HG03135 (cell line): Measurements from ENCODE around the gene FBH1.
"Not testable (repeated sequence)": the region's sequence is repeated elsewhere in the genome, so short reads cannot be mapped to it uniquely, and the experiment has no call there.

Source experiments
- ATAC-seq: cut with Tn5 transposase; IDR thresholded peaks from one replicate; pipeline ENCODE4 v1.9.1; 2021; ENCODE audit warnings: mild to moderate bottlenecking, moderate library complexity; ENCODE audit not compliant: unreplicated experiment

FBH1 gene

DNA sequence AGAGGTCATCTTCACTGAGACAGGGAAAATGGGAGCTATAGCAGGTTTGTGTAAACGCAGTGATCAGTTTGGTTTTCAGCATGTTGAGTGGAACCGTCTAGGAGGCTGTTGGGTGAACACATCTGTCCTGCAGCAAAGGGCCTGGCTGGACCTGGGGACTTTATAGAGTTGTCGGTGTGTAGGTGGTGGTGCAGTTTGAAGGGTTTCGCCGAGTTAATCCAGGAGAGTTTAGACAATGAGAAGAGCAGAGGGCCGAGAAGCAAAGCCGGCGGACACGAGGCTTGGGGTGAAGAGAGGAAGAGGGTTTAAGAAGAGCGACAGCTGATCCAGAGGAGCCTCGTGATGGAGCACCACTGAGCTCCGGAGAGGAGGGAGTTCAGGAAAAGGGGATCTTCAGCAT lies 48.2 kb downstream of the FBH1 start:
- no peak for ATAC-seq

DNA sequence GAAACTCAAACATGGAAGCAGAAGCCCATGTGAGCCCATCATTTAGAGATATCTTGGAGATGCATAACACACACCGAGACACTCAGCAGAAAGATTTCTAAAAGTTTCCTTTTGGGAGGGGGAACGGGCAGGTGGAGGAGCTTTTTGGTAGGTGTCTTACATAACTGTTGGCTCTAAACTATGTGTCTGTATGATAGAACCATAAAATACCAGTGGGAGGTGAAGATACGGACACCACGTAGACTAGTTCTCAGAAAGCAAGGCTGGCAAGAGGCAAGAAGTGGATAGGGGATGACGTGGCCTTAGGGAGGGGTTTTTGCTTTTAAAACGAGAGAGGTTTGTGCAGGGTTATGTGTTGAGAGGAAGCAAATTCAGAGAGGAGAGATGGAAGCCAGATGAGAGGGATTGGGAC lies 50.8 kb downstream of the FBH1 start:
- no peak for ATAC-seq

DNA sequence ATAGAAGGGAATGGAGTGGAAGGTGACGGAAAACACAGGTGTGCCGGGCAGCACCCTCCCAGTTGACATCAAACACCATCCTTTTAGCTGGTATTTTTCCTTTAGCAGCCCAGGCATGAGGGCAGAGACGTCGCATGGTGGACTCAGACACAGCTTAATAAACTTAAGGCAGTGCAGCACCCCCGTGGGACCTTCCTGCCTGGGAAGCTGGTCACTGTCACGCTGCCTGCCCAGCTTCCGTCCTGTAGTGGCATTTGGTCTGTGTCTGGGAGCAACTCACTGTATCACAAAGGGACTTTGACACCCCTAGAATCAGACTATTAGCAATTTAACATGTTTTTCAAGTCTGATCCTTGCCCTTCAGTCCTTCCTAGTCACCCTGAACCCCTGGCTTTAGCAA lies 51.5 kb downstream of the FBH1 start:
- ATAC-seq = no peak

DNA sequence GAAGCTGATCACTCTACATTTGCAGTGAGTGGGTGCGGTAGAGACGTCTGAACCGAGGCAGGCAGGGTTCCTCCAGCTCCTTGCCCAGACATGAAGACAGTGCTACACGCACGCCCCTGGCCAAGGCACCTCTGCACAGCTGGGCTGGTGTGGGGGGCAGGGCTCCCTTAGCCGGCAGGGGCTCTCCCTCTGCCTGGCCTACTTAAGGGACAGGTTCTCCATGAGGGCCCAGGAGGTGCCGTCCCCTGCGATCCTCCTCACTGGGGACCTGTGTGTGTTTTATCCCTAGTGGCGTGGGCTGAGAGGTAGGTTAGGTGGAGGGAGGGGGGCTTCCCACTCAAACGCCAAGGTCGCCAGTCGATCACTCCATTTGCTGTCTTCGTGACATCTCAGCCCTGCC lies 52.0 kb downstream of the FBH1 start:
- no peak for ATAC-seq

DNA sequence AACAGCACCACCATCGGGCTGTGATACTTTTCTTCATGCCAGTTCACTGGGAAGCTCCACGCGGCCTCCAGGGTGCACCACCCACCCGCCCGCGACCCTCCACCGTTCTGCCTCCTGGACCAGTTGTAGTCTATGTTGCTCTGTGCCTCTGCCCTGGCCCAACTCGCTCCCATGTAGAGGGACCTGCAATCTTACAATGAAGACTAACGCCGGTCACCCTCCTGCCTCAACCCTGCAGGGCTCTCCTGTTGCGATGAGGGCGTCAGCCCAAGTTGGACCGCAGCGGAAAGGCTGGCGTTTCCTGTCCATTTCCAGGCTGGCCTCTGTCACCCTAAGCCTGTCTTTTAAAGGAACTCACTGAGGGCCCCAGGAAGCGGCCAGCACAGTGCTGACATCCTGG lies 52.4 kb downstream of the FBH1 start:
- ATAC-seq = no peak

DNA sequence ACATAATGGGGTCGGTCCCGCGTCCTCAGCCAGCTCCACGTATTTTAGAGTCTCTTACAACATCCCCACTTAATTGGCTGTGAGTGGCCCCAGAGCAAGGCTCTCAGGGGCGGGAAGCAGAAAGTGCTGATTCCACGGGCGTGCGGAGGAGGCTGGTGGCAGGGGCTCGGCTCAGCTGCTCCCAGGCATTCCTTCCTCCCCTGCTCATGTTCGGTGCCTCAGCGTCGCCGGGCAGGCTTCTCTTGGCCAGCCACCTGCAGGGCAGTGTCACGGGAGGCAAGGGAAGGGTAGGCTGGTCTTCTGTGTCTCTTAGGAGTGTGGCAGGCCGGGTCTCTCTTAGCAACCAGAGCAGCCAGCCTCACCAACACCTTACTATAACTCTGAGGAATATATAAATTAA lies 53.5 kb downstream of the FBH1 start:
- ATAC-seq = no peak

DNA sequence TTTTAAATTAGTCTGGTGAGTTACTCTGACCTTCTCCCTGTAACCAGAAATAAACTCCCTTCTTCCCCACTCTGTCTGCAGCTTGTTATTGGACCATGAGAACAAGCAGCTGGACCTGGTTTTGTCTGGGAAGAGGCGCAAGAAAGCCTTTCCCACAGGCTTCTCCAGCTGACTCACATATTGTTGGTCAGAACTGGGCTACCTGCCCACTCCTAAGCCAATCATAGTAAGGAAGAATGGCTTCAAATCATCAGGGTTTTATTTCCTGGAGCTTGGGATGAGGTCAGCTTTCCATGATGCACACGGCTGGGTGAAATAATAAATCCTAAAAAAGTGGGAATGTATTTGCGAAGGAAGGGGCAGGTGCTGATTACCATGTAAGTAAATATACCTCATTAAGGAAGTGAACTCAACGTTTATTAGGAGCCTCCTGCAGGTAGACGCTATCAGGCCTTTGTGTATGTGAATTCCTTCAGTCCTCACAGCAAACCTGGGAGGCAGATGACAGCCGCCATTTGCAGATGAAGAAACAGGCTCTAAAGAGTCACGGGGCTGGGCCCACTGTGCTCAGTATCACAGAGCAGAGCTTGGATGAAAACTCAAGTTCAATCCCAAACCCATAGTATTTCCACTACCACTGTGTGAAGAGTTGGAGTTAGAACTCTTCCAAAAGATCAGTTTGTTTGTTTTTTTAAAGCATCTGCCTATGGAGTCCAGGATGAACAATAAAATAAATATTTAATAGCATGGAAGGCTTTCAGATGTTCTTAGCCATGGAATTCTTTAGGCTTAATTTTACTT lies 54.5 kb downstream of the FBH1 start:
- no peak for ATAC-seq

DNA sequence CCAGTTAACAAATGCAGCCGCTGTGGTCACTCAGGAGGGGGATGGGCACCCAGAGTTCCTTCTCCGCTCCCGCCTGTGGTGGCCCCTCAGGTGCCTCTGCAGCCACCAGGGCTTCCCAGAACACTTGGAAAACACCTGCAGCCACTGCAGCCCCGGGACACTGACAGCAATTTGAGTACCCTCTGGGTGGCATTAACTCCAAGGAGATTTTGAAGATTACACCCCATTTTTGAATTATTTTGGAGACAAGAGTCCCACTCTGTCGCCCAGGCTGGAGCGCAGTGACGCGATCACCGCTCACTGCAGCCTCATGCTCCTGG lies 55.1 kb downstream of the FBH1 start:
- no peak for ATAC-seq

DNA sequence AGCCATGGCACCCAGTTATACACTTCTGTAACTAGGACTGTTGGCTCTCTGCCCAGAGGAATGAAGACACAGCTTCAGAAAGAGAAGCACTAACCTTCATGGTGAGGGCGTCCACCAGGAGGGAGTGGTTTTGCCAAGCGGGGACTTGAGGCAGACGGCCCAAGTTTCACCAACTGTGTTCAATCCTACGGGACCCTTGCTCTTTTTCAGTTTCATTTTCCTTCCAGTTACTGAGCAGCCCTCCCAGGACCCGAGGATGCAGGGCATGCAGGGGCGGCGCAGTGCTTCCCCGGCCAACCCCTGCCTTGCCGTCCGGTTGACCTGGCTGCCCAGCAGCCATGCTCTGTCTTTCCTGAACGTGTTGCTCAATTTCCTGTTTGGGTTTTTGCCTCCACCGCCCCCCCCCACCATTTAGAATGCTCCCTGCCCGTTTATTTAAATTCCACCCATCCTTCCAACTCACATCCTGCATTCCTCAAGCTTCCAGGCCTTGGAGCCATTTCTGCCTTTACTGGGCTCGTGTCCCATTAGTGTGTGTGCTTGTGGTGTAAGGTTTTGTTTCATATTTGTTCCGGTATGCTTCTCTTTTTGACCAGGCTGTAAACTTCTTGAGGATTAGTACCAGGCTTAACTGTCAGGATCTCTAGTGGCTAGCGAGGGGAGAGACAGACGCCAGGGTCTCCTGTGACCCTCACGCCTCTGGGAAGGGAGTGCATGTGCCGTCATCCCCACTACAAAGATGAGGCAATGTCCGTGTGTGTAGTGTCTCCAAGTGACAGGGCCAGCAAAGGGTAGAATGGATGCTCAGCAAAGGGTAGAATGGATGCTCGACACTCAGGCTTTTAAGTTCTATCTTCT lies 55.7 kb downstream of the FBH1 start:
- ATAC-seq = no peak

DNA sequence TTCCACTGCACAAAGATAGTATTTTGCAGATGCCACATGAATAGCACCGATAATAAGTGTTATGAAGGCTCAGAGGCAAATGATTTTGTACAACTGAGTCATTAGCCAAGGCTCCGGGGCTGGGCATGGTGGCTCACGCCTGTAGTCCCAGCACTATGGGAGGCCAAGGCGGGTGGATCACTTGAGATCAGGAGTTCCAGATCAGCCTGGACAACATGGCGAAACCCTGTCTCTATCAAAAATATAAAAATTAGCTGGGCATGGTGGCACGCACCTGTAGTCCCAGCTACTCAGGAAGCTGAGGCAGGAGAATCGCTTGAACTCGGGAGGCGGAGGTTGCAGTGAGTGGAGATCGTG lies 56.4 kb downstream of the FBH1 start:
- not testable (repeated sequence) for ATAC-seq

DNA sequence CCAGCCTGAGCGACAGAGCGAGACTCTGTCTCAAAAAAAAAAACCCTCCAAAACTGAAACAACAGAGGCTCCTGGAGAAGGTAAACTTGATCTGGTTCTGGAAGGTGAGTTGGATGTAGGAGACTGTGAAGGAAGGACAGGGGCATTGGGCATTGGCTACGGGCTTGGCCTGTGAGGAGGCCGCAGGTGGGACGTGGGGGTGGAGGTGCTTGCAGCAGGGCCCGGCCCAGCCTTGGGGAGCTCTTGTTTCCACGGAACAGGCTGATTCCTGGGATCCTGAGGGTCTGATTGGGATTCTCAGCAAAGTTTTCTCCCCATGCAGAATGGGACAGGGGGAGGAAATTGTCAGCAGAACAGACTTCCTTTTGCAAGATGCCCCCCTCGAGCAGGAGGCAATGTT lies 56.7 kb downstream of the FBH1 start:
- ATAC-seq = no peak

DNA sequence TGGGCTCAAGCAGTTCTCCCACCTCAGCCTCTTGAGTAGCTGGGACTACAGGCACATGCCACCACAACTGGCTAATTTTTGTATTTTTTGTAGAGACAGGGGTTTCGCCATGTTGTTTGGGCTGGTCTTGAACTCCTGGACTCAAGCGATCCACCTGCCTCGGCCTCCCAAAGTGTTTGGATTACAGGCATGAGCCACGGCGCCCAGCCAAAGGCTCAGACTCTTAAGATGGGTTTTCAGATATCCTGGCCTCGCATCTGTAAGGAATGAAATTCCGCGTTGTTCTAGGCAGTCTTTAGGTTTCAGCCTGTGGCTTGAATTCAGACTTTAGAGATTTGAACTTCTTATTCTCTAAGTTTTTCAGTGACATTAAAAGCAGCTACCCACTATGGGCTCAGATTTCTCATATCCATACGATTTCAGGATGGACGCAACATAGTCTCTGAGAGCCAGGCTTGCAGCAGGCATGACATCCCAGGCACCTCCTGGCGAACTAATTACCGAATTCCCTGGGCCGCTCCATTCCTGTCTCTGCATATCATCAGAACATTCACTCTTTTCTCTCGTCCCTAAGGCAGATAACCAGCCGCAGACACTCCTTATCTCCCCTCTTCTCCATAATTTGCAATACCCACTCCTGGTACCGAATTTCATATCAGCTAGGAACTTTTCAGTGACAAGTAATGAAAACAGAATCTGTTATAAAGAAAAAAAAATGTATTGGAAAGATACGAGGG lies 57.6 kb downstream of the FBH1 start:
- ATAC-seq = no peak

DNA sequence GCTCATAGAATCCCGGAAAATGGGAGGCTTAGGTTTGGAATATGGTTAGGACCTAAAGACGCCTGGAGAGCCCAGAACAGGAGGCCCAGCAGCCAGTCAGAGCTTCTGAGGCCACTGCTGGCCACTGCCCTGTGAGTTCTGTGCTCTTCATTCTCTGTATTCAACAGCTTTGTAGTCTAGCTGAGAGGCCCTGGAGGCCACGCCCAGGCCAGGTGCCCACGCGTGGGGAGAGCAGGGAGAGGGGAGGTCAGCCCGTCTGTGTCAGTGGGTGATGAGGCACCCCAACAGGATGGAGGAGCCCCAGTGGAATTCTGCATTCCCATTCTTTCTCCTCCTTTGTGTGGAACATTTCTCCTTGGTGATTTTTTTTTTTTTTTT lies 58.2 kb downstream of the FBH1 start:
- no peak for ATAC-seq

DNA sequence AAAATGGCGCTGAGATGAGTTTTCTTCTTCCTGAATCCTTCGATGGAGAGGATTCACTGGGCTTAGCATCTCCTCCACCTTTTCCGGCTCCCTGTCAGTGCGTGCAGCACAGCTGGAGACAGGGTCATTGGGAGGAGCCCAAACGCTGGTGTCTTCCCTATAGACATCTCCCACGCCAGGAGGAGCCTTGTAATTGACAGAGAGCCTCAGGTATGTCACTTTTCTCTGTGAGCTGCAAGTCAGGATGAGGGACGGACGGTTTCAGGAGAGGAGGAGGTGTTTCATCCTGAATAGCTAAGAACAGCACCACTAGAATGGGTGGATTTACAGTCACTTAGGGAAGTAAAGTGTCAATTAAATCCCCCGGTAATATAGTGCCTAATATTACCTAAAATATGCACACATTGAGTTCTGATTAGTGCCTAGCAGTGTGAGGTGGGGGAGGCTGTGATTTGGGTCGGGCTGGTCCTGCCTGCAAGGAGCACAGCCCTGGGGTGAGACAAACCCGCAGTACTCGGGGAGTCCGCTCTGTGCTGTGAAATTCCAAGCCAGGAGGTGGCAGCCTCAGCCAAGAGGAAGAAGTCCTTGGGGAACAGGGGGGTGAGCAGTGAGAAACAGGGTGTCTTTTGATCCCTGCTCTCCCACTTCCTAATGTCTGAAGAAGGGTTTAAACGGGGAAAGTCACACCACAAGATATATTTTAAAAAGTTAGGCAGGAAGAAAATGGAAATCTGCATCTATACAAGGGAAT lies 59.1 kb downstream of the FBH1 start:
- no peak for ATAC-seq

DNA sequence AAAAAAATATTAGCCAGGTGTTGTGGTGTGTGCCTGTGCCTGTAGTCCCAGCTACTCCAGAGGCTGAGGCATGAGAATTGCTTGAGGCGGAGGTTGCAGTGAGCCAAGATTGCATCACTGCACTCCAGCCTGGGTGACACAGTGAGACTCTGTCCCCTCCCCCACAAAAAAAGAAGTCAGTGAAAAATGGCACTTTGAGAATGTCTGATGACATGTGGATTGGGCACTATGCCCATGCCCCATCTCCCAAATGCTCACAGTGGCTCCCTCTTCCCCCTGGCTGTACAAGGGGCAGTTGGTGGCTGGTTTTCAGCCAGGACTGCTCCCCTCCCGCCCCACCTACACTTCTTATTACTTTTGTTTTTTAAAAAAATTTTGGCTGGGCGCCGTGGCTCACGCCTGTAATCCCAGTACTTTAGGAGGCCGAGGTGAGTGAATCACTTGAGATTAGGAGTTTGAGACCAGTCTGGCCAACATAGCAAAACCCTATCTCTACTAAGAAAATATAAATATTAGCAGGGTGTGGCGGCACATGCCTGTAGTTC lies 61.2 kb downstream of the FBH1 start:
- no peak for ATAC-seq

DNA sequence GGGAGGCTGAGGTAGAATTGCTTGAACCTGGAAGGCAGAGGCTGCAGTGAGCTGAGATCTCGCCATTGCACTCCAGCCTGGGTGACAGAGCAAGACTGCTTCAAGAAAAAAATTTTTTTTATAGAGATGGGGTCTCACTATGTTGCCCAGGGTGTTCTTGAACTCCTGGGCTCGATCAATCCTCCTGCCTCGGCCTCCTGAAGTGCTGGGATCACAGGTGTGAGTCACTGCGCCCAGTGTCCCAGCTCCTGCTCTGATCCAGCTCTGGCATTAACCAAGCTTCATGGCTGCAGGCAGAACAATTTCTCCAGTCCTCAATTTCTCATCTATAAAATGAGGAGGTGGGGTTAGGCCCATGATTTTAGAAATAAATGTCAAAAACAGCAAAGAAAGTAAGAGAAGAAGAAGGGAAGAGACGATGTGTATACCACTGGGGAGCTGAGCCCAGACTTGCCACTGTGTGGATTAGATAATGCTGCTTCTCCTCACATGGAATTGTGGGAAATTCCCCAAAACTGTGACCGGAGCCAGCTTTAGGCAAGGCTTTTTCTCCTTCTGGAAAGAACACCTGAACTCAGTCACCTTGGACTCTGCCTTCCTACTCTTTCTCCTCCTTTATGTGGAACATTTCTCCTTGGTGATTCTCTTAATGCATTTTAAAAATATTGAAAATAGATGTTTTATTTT lies 61.8 kb downstream of the FBH1 start:
- ATAC-seq = no peak

DNA sequence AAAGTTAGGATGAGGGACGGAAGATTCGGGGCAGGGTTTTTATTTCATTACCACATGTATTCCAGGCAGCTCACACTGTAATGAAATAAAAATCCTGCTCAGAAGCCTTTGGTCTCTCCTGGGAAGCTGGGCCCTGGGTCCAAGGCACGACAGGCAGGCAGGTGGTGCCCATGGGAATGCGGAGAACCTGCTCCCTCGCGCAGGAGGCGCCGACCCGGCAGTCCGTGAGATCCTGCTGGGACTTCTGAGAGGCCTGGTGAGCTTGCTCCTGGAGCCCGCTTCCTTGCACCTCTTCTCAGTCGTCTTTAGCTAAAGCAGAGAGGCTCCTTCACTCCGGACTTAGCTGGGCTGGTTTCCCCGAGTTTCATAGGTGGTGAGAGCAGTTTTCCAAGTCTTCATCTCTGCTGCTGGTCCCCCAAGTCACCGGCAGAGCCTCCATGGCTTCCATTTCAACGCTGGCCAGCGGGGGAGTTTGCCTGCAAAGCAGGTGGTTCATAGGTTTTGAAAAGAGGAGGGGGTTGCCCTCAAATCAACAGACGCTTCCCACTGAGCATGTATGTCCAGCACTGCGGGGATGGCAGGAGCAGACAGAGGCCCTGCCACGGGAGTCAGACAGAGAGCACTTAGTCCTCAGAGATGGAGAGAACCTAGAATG lies 62.8 kb downstream of the FBH1 start:
- no peak for ATAC-seq

DNA sequence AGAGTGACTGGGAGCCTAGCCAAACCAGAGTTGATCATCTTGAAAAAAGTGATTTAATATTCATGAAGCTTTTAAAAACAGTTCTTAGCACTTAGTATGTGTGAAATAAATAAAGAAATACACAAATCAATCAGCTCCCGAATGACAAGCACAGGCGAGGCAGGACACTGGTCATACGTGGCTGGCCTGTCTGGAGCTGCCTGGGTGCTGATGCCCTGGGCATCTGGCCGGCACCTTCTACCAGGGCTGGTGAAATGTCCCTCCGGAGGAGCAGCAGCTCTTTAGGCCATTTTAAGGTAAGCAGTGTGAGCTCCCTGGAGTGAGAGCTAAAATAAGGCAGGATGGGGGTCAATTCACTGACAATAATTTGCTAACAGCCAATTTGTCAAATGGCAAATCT lies 63.6 kb downstream of the FBH1 start:
- ATAC-seq = no peak

DNA sequence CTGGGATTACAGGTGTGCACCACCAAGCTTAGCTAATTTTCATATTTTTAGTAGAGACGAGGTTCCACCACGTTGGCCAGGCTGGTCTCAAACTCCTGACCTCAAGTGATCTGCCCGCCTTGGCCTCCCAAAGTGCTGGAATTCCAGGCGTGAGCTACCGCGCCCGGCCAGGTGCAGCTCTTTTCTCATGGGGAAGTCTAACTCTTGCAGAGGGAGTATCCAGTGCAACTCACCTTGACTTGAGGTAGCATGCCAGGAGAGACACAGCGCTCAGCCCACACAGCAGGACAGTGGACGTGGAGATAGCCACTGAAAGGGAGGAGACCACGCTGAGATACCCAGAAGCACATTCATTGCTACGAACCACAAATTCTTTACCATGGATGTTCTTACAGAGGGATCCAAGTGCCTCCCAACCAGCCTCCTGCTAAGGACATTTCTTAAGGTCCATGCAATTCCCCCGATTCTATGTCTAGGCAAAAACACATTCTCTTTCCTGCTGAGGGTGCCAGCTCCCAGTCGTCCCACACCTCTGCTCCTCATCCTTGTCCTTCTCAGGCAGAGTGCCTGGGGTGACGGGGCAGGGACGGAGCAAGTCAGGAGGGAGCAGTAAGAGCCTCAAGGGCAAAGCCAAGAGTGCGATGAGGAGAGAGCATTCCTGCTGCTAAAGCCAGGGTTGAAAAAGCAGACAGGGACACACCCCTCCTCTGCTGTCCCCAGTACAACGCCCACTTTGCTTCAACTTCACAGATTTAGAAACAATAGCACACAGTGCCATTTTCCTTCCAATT lies 66.3 kb downstream of the FBH1 start:
- ATAC-seq = no peak
